Epidermal melanocyte (primary cell): ENCODE results near the gene KRT85.
"Not testable (repeated sequence)": the region's sequence is repeated elsewhere in the genome, so short reads cannot be mapped to it uniquely, and the experiment has no call there.

Experiments used
- DNase-seq: peaks from one replicate; pipeline ENCODE4 v3.0.0; 2011; ENCODE audit warnings: low spot score; ENCODE audit not compliant: insufficient read length

Gene KRT85

GRCh38 chr12:52350786-52351185 lies 16.5 kb downstream of the KRT85 start:
- no peak for DNase-seq

GRCh38 chr12:52350021-52350620 lies 17.2 kb downstream of the KRT85 start:
- no peak for DNase-seq

GRCh38 chr12:52349196-52349595 lies 18.1 kb downstream of the KRT85 start:
- no peak for DNase-seq

GRCh38 chr12:52347551-52348510 lies 19.4 kb downstream of the KRT85 start:
- DNase-seq: no peak

GRCh38 chr12:52347016-52347415 lies 20.3 kb downstream of the KRT85 start:
- no peak for DNase-seq

- peak; percentile 42 for DNase-seq
Observed at GRCh38 chr12:52346593-52346992, 20.7 kb downstream of the KRT85 start.

GRCh38 chr12:52345041-52345440 lies 22.2 kb downstream of the KRT85 start:
- DNase-seq: not testable (repeated sequence)

GRCh38 chr12:52344111-52344510 lies 23.2 kb downstream of the KRT85 start:
- no peak for DNase-seq

- DNase-seq: no peak
Observed at GRCh38 chr12:52343550-52343949, 23.7 kb downstream of the KRT85 start.

- DNase-seq: no peak
Observed at GRCh38 chr12:52342781-52343490, 24.3 kb downstream of the KRT85 start.

GRCh38 chr12:52341066-52341580 lies 26.2 kb downstream of the KRT85 start:
- DNase-seq: no peak

GRCh38 chr12:52338241-52338960 lies 28.9 kb downstream of the KRT85 start:
- DNase-seq: no peak

GRCh38 chr12:52337054-52337453 lies 30.2 kb downstream of the KRT85 start:
- DNase-seq: no peak

- DNase-seq: no peak
Observed at GRCh38 chr12:52336641-52337040, 30.6 kb downstream of the KRT85 start.

- DNase-seq: no peak
Observed at GRCh38 chr12:52335598-52336262, 31.6 kb downstream of the KRT85 start.

- no peak for DNase-seq
Observed at GRCh38 chr12:52334185-52334584, 33.1 kb downstream of the KRT85 start.

GRCh38 chr12:52333321-52333720 lies 34.0 kb downstream of the KRT85 start:
- no peak for DNase-seq

- no peak for DNase-seq
Observed at GRCh38 chr12:52332381-52332780, 34.9 kb downstream of the KRT85 start.

- DNase-seq: no peak
Observed at GRCh38 chr12:52331833-52332232, 35.4 kb downstream of the KRT85 start.

GRCh38 chr12:52331039-52331438 lies 36.2 kb downstream of the KRT85 start:
- no peak for DNase-seq
